NCI-H82 treated with DMSO at 0.1 percent for 48 hours (cell line): ENCODE data around the gene PIK3C2B.

Experiments
- DNase-seq: peaks from one replicate; lab custom pipeline; 2025; ENCODE audit not compliant: unreplicated experiment; lab: John Stamatoyannopoulos, UW

PIK3C2B gene

GRCh38 chr1:204446413-204447111, 48.0 kb downstream of the PIK3C2B start:
- peak; percentile 95 for DNase-seq

GRCh38 chr1:204445860-204446412, 48.7 kb downstream of the PIK3C2B start:
- DNase-seq: peak; percentile 32
